GM18498 (cell line): ENCODE data around the gene MGLL.
A peak's percentile ranks its signal among the peaks of the same experiment; 100 is the strongest.

Experiments used
- ATAC-seq: cut with Tn5 transposase; IDR thresholded peaks from one replicate; pipeline ENCODE4 v1.9.1; 2021; ENCODE audit warnings: mild to moderate bottlenecking, moderate library complexity; ENCODE audit not compliant: unreplicated experiment

Gene MGLL

GRCh38 chr3:127822041-127822681 lies at the start of gene MGLL:
TSS of gene MGLL (minus strand) at chr3:127822515. CDS start at chr3:127822318, 197 bp downstream.
- peak; percentile 4 for ATAC-seq

- ATAC-seq = no peak
These were observed 47.8 kb upstream of the MGLL start for GRCh38 chr3:127870156-127870555.

DNA sequence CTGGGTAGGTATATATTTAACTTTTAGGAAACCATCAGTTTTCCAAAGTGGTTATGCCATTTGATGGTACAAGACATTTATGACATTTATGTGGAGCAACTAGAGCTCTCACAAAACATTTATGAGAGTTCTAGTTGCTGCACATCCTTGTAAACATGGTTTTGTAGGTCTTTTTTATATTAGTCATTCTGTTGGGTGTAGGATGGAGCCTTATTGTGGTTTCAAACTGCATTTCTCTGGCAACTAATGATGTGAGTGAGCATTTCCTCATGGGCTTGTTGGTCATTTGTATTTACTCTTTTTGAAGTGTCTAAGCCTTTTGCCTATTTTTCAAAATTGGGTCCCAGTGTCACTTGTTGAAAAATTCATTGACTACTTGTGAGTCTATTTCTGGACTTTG lies 45.7 kb upstream of the MGLL start:
- ATAC-seq = no peak

DNA sequence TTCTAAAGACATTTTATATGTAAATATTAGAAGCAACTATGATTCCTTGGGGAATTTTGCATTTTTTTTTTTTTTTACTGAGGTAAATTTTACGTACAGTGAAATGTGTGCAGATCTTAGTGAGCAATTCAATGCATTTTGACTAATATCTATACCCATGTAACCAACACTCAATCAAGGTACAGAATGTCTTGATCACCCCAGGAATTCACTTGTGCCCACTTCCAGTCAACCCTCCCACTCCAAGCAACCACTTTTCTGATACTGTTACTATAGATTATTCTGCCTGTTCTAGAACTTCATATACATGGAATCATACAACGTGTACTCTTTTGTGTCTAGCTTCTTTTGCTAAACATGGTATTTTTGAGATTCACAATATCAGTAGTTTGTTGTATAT lies 45.1 kb upstream of the MGLL start:
- ATAC-seq = no peak

GRCh38 chr3:127865941-127866340 lies 43.6 kb upstream of the MGLL start:
- ATAC-seq = no peak

GRCh38 chr3:127860211-127860696 lies 37.9 kb upstream of the MGLL start:
- no peak for ATAC-seq

DNA sequence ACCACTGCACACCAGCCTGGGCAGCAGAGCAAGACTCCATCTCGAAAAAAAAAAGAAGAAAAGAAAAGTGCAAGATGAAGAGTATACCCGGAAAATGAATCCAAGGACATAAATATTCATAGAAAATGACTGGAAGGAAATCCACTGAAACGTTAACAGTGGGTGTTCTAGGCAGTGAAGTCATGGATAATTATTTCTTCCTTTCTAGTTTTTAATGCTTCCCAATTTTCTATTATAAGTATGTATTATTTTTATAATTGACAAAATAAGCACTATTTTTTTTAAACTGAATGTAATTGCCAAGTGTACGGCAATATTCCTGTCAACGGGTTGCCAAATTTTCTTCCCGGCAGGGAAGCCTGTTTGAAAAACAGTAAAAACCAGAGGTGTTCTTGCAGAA lies 37.4 kb upstream of the MGLL start:
- no peak for ATAC-seq

GRCh38 chr3:127858937-127859336 lies 36.6 kb upstream of the MGLL start:
- ATAC-seq = no peak

DNA sequence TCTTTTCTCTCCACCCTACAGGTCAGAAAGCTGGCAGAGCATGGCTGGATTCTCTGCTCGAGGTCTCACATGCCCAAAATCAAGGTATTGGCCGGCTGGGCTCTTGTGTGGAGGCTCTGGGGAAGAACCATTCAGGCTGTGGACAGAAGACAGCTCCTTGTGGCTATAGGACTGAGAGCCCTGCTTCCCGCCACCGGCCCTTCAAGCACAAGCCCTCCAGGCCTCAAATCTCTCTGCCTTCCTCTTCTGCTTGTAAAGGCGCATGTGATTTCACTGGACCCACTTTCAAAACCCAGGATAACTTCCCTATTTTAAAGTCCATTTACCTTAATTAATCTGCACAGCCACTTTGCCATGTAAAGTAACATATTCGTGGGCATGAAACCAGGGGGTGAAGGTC lies 36.2 kb upstream of the MGLL start:
- no peak for ATAC-seq

DNA sequence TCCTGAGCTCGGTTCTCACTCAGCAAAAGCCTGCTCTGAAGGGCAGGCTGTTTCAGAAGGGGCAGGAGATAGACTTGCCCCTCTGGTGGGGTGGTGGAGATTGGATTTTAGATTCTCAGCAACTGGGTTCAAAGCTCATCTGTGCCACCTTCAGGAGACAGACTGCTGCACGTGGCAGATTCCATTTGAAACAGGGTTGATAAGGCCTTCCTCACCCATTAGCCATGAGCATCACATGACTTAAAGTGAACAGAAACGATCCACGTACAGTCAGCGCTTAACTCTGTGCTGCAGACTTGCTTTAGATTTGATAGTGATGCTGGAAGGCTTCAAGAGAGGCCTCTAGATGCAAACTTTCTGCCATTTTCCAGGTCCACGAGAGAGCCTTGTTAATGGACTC lies 35.0 kb upstream of the MGLL start:
- no peak for ATAC-seq

GRCh38 chr3:127856801-127857200 lies 34.5 kb upstream of the MGLL start:
- ATAC-seq = no peak

- ATAC-seq = no peak
These were observed 32.9 kb upstream of the MGLL start for GRCh38 chr3:127855246-127855645.

DNA sequence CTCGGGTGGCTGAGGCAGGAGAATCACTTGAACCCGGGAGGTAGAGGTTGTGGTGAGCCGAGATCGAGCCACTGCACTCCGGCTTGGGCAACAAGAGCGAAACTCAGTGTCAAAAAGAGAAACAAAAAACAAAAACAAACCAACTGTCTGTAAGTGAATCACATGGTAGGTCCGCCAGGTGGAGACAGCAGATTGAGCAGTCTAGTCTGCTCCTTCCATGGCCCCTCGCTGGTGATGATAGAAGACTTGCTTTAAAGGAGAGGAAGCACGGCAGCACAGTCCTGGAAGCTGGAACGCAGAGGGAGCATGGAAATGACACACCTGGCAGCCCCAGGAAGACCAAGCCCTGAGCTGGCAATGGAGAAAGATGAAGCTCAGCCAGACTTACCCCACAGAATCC lies 31.4 kb upstream of the MGLL start:
- ATAC-seq = no peak

GRCh38 chr3:127851899-127852298 lies 29.6 kb upstream of the MGLL start:
- ATAC-seq = no peak

GRCh38 chr3:127849368-127849767 lies 27.1 kb upstream of the MGLL start:
- ATAC-seq = no peak

GRCh38 chr3:127848131-127849129 lies 26.1 kb upstream of the MGLL start:
- no peak for ATAC-seq

DNA sequence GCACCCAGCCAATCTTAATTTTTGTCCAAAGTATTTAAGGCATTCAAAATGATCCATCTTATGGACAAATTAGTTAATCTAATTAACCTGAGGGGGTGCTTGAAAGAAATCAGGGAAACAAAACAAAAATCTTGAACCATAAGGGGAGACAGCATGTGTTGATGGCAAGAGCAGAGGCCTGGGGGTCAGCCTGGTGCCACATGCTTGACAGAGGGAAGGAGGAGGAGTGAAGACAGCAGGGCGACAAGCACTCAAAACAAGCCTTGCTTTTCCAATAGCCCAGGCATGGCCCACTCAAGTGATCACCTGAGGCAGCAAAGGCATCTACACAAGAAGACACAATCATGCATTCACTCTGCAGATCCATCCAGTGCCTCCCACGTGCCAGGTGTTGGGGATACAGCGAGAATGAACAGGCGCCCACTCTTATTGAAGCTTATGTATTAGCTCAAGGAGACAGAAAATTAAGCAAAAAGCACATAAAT lies 25.0 kb upstream of the MGLL start:
- no peak for ATAC-seq

DNA sequence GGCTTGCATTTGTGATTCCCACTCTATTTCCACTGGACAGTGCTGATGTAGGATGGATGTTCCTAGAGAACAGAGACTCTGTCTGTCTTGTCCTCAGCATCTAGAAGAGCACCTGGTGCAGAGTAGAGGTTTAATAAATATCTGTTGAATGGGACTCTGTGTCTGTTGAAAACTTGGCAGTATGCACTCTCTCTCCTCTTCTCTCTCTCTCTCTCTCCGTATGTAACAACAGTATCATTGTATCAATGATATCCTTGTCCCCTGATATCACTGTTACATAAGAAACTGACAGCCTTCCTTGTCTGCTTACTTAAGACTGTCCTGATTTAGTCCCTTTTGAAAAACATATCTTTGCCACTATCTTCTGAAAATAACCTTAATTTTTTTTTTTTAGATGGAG lies 24.3 kb upstream of the MGLL start:
- ATAC-seq = no peak

DNA sequence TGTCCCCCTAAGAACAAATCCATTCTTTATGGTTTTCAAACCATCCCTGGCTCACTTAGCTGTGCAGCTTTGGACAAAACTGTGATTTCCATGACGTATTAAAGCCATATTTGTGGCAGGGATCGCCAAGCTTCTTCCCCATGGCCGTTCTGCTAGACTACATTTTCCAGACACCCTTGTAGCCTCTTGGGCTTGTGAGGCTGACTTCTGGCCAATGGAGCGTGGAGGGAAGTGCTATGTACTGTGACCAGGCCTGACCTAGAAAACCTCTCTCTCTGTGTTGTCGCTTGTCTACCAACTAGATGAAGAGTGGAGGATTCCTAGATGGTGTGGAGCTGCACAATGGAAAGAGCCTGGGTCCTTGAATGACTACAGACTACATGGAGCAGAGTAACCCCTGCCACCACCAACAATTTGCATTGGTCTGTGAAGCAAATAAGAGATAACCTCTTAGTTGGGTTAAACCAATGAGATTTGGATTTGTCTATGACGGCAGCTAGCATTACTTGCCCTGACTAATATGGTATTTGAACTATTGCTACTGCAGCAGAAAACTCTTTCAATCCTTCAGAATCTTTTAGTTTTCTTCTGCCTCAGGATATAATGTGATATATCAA lies 22.1 kb upstream of the MGLL start:
- ATAC-seq = peak; percentile 54

GRCh38 chr3:127840671-127841070 lies 18.4 kb upstream of the MGLL start:
- no peak for ATAC-seq

DNA sequence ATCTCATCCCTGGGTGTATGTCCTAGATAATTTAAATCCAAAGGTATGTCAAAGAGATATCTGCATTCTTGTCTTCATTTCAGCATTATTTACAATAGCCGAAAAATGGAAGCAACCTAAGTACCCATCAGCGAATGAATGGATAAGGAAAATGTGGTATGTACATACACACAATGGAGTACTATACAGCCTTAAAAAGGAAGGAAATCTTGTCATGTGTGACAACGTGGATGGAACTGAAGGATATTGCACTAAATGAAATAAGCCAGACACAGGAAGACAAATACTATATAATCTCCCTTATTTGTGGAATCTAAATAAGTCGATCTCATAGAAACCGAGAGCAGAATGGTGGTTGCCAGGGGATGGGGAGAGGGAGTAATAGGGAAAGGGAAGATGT lies 16.8 kb upstream of the MGLL start:
- no peak for ATAC-seq
